Liver (tissue), 9 donors: ENCODE data around the gene MIER3. TPM values are rescaled to one million over a fixed set of nuclear protein-coding genes. Genes with fewer than 3 reads are reported as not detected.

Experiments used
- DNase-seq: peaks from one replicate; pipeline ENCODE4 v3.0.0-alpha.2; 2017; ENCODE audit warnings: low spot score
- H3K27ac ChIP-seq, 2 donors: one replicate each; pipeline ENCODE4 v1.7.0; 2013; ENCODE audit warnings: inconsistent platforms in 2 of 2, low read length in 2 of 2, control low read depth in 1 of 2, low read depth in 1 of 2, mild to moderate bottlenecking in 1 of 2
- H3K27me3 ChIP-seq, 4 donors: one replicate each; pipeline versions ENCODE4 v1.6.1 to v1.7.0; 2013; ENCODE audit warnings: low read length in 3 of 4, inconsistent platforms in 1 of 4, mild to moderate bottlenecking in 1 of 4, moderate library complexity in 1 of 4; ENCODE audit not compliant: control insufficient read depth in 4 of 4, insufficient read depth in 4 of 4
- H3K36me3 ChIP-seq, 4 donors: one replicate each; pipeline versions ENCODE4 v1.6.1 to v1.7.0; 2013; ENCODE audit warnings: low read length in 3 of 4, mild to moderate bottlenecking in 3 of 4, low read depth in 1 of 4, moderate library complexity in 1 of 4; ENCODE audit not compliant: control insufficient read depth in 4 of 4, insufficient read depth in 3 of 4
- H3K4me1 ChIP-seq, 4 donors: one replicate each; pipeline versions ENCODE4 v1.6.1 to v1.7.0; 2013; ENCODE audit warnings: low read length in 3 of 4, mild to moderate bottlenecking in 3 of 4, moderate library complexity in 1 of 4; ENCODE audit not compliant: control insufficient read depth in 4 of 4, insufficient read depth in 4 of 4
- H3K4me3 ChIP-seq, 3 donors: one replicate each; pipeline versions ENCODE4 v1.6.1 to v1.7.0; 2013; ENCODE audit warnings: low read length in 3 of 3, control low read depth in 1 of 3, low read depth in 1 of 3, mild to moderate bottlenecking in 1 of 3
- H3K9ac ChIP-seq, 2 donors: one replicate each; pipeline ENCODE4 v1.7.0; 2013; ENCODE audit warnings: low read length in 2 of 2, mild to moderate bottlenecking in 2 of 2, moderate library complexity in 2 of 2, control low read depth in 1 of 2, low read depth in 1 of 2
- H3K9me3 ChIP-seq, 4 donors: one replicate each; pipeline versions ENCODE4 v1.6.1 to v1.7.0; 2013; ENCODE audit warnings: low read length in 3 of 4; ENCODE audit not compliant: control insufficient read depth in 4 of 4
- EGR1 ChIP-seq, 2 donors: IDR thresholded peaks; 2 replicates each; pipeline ENCODE4 v1.6.1; 2016 to 2018; ENCODE audit warnings: antibody characterized with exemption in 2 of 2, low read depth in 2 of 2
- FOXA1 ChIP-seq: IDR thresholded peaks from 2 replicates; pipeline ENCODE4 v1.6.1; 2016; ENCODE audit warnings: antibody characterized with exemption
- FOXA2 ChIP-seq: IDR thresholded peaks from 2 replicates; pipeline ENCODE4 v1.6.1; 2016; ENCODE audit warnings: antibody characterized with exemption
- GABPA ChIP-seq, 2 donors: IDR thresholded peaks in 1 of 2; conservative IDR thresholded peaks in 1 of 2; 2 replicates each; pipeline ENCODE4 v1.6.1; 2016; ENCODE audit warnings: antibody characterized with exemption in 2 of 2, mild to moderate bottlenecking in 1 of 2, moderate library complexity in 1 of 2
- HNF4A ChIP-seq, 2 donors: conservative IDR thresholded peaks; 2 replicates each; pipeline ENCODE4 v1.6.1; 2016; ENCODE audit warnings: antibody characterized with exemption in 2 of 2, mild to moderate bottlenecking in 2 of 2
- HNF4G ChIP-seq: IDR thresholded peaks from 2 replicates; pipeline ENCODE4 v1.6.1; 2016; ENCODE audit warnings: antibody characterized with exemption
- JUND ChIP-seq, 2 donors: IDR thresholded peaks; 2 replicates each; pipeline ENCODE4 v1.6.1; 2016; ENCODE audit warnings: antibody characterized with exemption in 2 of 2
- NR2F2 ChIP-seq: IDR thresholded peaks from 2 replicates; pipeline ENCODE4 v1.6.1; 2016; ENCODE audit warnings: antibody characterized with exemption
- RAD21 ChIP-seq, 2 donors: IDR thresholded peaks; 2 replicates each; pipeline ENCODE4 v1.6.1; 2016; ENCODE audit warnings: antibody characterized with exemption in 2 of 2, mild to moderate bottlenecking in 2 of 2
- RXRA ChIP-seq, 2 donors: IDR thresholded peaks; 2 replicates each; pipeline ENCODE4 v1.6.1; 2017 to 2018; ENCODE audit warnings: antibody characterized with exemption in 2 of 2, mild to moderate bottlenecking in 1 of 2
- SP1 ChIP-seq: IDR thresholded peaks from 2 replicates; pipeline ENCODE4 v1.6.1; 2018; ENCODE audit warnings: antibody characterized with exemption, mild to moderate bottlenecking
- TAF1 ChIP-seq: conservative IDR thresholded peaks from 2 replicates; pipeline ENCODE4 v1.6.1; 2016; ENCODE audit warnings: antibody characterized with exemption, mild to moderate bottlenecking
- YY1 ChIP-seq: IDR thresholded peaks from 2 replicates; pipeline ENCODE4 v1.6.1; 2016; ENCODE audit warnings: antibody characterized with exemption, mild to moderate bottlenecking
- WGBS: extraction: QIAGEN DNeasy Blood & Tissue Kit; methylation state at CpG from one replicate; pipeline ENCODE4 v1.1.7; 2013; 5-methylcytosine and 5-hydroxymethylcytosine counted together
- polyA plus RNA-seq, 2 donors: library from polyadenylated mRNA; stranded (reverse) in 1 of 2; unstranded in 1 of 2; fragments of 200-250 nt in 1 of 2; fragments of >200 nt in 1 of 2; fragmentation: Nextera tagmentation in 1 of 2; extraction: Ambion mirVana in 1 of 2; gene quantifications; one replicate each; pipeline versions ENCODE4 v1.2.1 to v1.2.3, GENCODE V29; 2013 to 2015
- total RNA-seq, 2 donors: library from RNA; depleted of rRNA; stranded (reverse); fragments of >200 nt; gene quantifications; one replicate each; pipeline ENCODE4 v1.2.3, GENCODE V29; 2014
- TF ChIP-seq, protein P1 (sequence below): IDR thresholded peaks from 2 replicates; pipeline ENCODE4 v1.6.1; 2016; ENCODE audit warnings: antibody characterized with exemption
- TF ChIP-seq, protein P2 (sequence below): IDR thresholded peaks from 2 replicates; pipeline ENCODE4 v1.6.1; 2016; ENCODE audit warnings: antibody characterized with exemption
- TF ChIP-seq, protein P3 (sequence below): IDR thresholded peaks from 2 replicates; pipeline ENCODE4 v1.6.1; 2016; ENCODE audit warnings: antibody characterized with exemption
- TF ChIP-seq, protein P4 (sequence below): fragments of 150-350 bp; IDR thresholded peaks from 2 replicates; pipeline ENCODE4 v1.5.1; 2017; ENCODE audit warnings: improper control_type of control experiment, low read depth, low read length; ENCODE audit not compliant: missing input control
- TF ChIP-seq, protein P5 (sequence below): IDR thresholded peaks from 2 replicates; pipeline ENCODE4 v1.6.1; 2016; ENCODE audit warnings: antibody characterized with exemption, mild to moderate bottlenecking
- donor health status: healthy.
- donor health status: healthy.
- donor health status: healthy.
- donor health status: healthy.
- donor health status: healthy.

The MIER3 gene
- total and polyA plus RNA-seq, 4 donors = 4.1 to 15.5 (median 8.1) TPM

DNA sequence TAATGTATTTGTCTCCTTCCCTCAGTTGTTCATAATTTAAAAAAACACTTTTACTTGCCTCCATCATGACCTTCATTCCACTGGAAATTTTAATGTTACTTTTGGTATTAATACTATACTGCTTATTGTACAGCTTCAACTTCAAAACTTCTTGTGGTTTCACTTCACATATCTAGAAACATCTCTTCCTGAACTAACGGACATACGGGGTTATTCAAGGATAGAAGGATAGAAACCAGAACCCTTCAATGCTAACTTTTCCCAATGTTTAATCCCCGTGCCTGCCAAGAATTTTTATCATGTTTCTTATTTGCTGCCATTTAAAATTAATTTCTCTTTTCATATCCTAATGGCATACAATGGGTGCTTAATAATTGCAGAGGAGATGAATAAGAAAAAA is 78.9 kb downstream of the MIER3 start:
- H3K4me3 ChIP-seq = no peak overlapping the region
- no peak for TF ChIP-seq TAF1
- TF ChIP-seq HNF4A (conservative IDR thresholded peaks at IDR 0.05) = no peak
- no peak for TF ChIP-seq GABPA (IDR thresholded peaks at IDR 0.05 in 1 of 2, conservative IDR thresholded peaks at IDR 0.05 in 1 of 2)
- TF ChIP-seq RAD21 (IDR thresholded peaks at IDR 0.05) = no peak
- TF ChIP-seq JUND (IDR thresholded peaks at IDR 0.05) = no peak
- no peak for TF ChIP-seq EGR1 (IDR thresholded peaks at IDR 0.05; ENCODE audit: low read depth in 2 of 2)
- no peak for TF ChIP-seq RXRA (IDR thresholded peaks at IDR 0.05)
- TF ChIP-seq, protein P1, sequence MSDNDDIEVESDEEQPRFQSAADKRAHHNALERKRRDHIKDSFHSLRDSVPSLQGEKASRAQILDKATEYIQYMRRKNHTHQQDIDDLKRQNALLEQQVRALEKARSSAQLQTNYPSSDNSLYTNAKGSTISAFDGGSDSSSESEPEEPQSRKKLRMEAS = no peak
- no peak for TF ChIP-seq FOXA1
- TF ChIP-seq YY1 = no peak
- TF ChIP-seq, protein P2, sequence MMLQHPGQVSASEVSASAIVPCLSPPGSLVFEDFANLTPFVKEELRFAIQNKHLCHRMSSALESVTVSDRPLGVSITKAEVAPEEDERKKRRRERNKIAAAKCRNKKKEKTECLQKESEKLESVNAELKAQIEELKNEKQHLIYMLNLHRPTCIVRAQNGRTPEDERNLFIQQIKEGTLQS = no peak
- TF ChIP-seq, protein P3, sequence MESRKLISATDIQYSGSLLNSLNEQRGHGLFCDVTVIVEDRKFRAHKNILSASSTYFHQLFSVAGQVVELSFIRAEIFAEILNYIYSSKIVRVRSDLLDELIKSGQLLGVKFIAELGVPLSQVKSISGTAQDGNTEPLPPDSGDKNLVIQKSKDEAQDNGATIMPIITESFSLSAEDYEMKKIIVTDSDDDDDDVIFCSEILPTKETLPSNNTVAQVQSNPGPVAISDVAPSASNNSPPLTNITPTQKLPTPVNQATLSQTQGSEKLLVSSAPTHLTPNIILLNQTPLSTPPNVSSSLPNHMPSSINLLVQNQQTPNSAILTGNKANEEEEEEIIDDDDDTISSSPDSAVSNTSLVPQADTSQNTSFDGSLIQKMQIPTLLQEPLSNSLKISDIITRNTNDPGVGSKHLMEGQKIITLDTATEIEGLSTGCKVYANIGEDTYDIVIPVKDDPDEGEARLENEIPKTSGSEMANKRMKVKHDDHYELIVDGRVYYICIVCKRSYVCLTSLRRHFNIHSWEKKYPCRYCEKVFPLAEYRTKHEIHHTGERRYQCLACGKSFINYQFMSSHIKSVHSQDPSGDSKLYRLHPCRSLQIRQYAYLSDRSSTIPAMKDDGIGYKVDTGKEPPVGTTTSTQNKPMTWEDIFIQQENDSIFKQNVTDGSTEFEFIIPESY = no peak
- TF ChIP-seq SP1 = no peak
- TF ChIP-seq, protein P4, sequence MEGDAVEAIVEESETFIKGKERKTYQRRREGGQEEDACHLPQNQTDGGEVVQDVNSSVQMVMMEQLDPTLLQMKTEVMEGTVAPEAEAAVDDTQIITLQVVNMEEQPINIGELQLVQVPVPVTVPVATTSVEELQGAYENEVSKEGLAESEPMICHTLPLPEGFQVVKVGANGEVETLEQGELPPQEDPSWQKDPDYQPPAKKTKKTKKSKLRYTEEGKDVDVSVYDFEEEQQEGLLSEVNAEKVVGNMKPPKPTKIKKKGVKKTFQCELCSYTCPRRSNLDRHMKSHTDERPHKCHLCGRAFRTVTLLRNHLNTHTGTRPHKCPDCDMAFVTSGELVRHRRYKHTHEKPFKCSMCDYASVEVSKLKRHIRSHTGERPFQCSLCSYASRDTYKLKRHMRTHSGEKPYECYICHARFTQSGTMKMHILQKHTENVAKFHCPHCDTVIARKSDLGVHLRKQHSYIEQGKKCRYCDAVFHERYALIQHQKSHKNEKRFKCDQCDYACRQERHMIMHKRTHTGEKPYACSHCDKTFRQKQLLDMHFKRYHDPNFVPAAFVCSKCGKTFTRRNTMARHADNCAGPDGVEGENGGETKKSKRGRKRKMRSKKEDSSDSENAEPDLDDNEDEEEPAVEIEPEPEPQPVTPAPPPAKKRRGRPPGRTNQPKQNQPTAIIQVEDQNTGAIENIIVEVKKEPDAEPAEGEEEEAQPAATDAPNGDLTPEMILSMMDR = no peak
- no peak for TF ChIP-seq HNF4G
- TF ChIP-seq, protein P5, sequence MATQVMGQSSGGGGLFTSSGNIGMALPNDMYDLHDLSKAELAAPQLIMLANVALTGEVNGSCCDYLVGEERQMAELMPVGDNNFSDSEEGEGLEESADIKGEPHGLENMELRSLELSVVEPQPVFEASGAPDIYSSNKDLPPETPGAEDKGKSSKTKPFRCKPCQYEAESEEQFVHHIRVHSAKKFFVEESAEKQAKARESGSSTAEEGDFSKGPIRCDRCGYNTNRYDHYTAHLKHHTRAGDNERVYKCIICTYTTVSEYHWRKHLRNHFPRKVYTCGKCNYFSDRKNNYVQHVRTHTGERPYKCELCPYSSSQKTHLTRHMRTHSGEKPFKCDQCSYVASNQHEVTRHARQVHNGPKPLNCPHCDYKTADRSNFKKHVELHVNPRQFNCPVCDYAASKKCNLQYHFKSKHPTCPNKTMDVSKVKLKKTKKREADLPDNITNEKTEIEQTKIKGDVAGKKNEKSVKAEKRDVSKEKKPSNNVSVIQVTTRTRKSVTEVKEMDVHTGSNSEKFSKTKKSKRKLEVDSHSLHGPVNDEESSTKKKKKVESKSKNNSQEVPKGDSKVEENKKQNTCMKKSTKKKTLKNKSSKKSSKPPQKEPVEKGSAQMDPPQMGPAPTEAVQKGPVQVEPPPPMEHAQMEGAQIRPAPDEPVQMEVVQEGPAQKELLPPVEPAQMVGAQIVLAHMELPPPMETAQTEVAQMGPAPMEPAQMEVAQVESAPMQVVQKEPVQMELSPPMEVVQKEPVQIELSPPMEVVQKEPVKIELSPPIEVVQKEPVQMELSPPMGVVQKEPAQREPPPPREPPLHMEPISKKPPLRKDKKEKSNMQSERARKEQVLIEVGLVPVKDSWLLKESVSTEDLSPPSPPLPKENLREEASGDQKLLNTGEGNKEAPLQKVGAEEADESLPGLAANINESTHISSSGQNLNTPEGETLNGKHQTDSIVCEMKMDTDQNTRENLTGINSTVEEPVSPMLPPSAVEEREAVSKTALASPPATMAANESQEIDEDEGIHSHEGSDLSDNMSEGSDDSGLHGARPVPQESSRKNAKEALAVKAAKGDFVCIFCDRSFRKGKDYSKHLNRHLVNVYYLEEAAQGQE = no peak
- no peak for TF ChIP-seq NR2F2
- no peak for TF ChIP-seq FOXA2
- H3K27me3 ChIP-seq = no peaks in the 10 kb centered on the region
- H3K9ac ChIP-seq = no peak overlapping the region
- WGBS = 68% methylated on average over 3 of the region's 3 CpGs
- H3K9me3 ChIP-seq = no peaks in the 10 kb centered on the region
- H3K27ac ChIP-seq = no peak overlapping the region
- no peak for DNase-seq
- H3K36me3 ChIP-seq = peaks cover 2 to 35% (median 19%) of the 10 kb centered on the region in 4 donors
- H3K4me1 ChIP-seq = no peaks in the 10 kb centered on the region
